ENCODE data around the gene STRIP2. TPM values are rescaled to one million over a fixed set of nuclear protein-coding genes. Genes with fewer than 3 reads are reported as not detected.

Gene STRIP2
- total RNA-seq, 2 experiments from 2014 or later = 2.1 to 4.3 TPM

DNA sequence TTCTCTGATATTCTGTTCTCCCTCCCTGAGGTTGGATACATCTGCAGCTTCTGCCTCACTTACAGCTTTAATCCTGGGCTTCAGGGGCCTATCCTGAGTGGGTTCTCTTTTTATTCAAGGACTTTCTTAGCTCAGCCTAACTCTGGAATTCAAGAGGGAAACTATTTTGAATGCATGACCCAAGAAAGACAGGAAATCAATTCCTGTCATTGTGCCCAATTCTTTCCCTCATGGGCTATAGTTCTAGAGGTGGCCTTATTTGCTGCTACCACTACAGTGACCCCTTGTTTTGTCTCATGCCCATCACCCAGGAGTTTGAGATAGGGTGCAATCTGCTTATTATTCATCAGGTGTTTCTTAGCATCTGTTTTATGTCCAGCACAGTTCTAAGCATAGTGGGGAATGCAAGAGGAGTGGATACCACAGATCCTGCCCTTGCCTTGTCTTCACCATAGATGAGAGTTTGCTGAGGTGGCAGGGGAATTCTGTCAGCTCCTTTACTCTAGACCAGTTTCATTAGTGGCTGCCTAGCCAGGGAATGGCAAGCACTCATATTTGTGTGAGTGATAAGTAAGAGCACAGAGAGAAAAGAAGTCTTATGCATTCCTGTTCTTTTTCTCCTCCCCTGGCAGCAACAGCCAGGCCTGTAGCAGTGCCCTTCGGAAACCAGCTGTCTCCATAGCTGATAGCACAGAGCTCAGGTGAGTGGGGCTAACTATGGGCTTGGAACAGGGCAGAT is 19.4 kb downstream of the STRIP2 start:
- no peaks in the 10 kb centered on the region for H3K9me2 ChIP-seq (ENCODE audit: insufficient read depth, low read length)
- H3K9me3 ChIP-seq (ENCODE audit: low read length) = no peaks in the 10 kb centered on the region
- no peaks in the 10 kb centered on the region for H3K79me2 ChIP-seq (ENCODE audit: insufficient read depth, low read depth, low read length)
- H4K20me1 ChIP-seq (ENCODE audit: insufficient read depth, low read length) = no peaks in the 10 kb centered on the region
- TF ChIP-seq EZH2phosphoT487 (IDR thresholded peaks at IDR 0.05; ENCODE audit: borderline replicate concordance, low read depth, low read length) = no peak
- TF ChIP-seq, protein P1, sequence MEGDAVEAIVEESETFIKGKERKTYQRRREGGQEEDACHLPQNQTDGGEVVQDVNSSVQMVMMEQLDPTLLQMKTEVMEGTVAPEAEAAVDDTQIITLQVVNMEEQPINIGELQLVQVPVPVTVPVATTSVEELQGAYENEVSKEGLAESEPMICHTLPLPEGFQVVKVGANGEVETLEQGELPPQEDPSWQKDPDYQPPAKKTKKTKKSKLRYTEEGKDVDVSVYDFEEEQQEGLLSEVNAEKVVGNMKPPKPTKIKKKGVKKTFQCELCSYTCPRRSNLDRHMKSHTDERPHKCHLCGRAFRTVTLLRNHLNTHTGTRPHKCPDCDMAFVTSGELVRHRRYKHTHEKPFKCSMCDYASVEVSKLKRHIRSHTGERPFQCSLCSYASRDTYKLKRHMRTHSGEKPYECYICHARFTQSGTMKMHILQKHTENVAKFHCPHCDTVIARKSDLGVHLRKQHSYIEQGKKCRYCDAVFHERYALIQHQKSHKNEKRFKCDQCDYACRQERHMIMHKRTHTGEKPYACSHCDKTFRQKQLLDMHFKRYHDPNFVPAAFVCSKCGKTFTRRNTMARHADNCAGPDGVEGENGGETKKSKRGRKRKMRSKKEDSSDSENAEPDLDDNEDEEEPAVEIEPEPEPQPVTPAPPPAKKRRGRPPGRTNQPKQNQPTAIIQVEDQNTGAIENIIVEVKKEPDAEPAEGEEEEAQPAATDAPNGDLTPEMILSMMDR (conservative IDR thresholded peaks at IDR 0.05; ENCODE audit: low read length) = no peak
- no peaks in the 10 kb centered on the region for H3K4me1 ChIP-seq (ENCODE audit: insufficient read depth, low read length, poor library complexity, severe bottlenecking)
- POLR2A ChIA-PET = interaction anchor here (0.6 to 0.7 kb wide), 2 partner anchors 27 to 520 kb away, joined by 3 read pairs; no protein-coding TSS in a partner anchor
- H3K4me2 ChIP-seq (ENCODE audit: low read length) = no peak overlapping the region
- no TSS peak for BruUV-seq (replicated peaks)
- H3K27ac ChIP-seq (ENCODE audit: low read depth, low read length, poor library complexity, severe bottlenecking) = no peak overlapping the region
- no peak overlapping the region for H2AFZ ChIP-seq (ENCODE audit: low read length)
- DNase-seq (ENCODE audit: low spot score) = no peak
- CTCF ChIA-PET (ENCODE audit: unreplicated experiment) = interaction anchor here (0.5 to 0.9 kb wide), 3 partner anchors 20 to 52 kb away, joined by 3 to 5 read pairs (median 4); no protein-coding TSS in a partner anchor
- H3K4me3 ChIP-seq (ENCODE audit: low read depth, low read length, poor library complexity, severe bottlenecking) = no peak overlapping the region
- H3K36me3 ChIP-seq (ENCODE audit: insufficient read depth, low read length) = no peaks in the 10 kb centered on the region
- intact Hi-C loops (cut with micrococcal nuclease; ENCODE audit: unreplicated experiment) = no loop called here

DNA sequence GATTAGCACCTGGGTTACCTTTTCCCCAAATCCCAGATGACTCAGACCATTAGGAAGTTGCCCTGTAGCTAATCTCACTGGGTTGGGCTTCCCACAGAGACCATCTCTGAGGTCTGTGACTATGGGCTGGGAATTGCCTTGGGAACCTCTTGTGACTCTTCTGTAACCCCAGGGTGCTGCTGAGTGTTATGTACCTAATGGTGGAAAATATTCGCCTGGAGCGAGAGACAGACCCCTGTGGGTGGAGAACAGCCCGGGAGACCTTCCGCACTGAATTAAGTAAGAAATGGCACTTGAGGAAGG is 20.0 kb downstream of the STRIP2 start:
- no peak for TF ChIP-seq EZH2phosphoT487 (IDR thresholded peaks at IDR 0.05; ENCODE audit: borderline replicate concordance, low read depth, low read length)
- TF ChIP-seq, protein P1 (conservative IDR thresholded peaks at IDR 0.05; ENCODE audit: low read length) = no peak
- no peak overlapping the region for H3K4me2 ChIP-seq (ENCODE audit: low read length)
- H4K20me1 ChIP-seq (ENCODE audit: insufficient read depth, low read length) = no peaks in the 10 kb centered on the region
- H3K36me3 ChIP-seq (ENCODE audit: insufficient read depth, low read length) = no peaks in the 10 kb centered on the region
- no peaks in the 10 kb centered on the region for H3K9me2 ChIP-seq (ENCODE audit: insufficient read depth, low read length)
- ChIA-PET CTCF (ENCODE audit: unreplicated experiment) (interaction anchor here (0.5 to 0.9 kb wide), 2 partner anchors 21 to 53 kb away, joined by 3 to 5 read pairs; no protein-coding TSS in a partner anchor), POLR2A (interaction anchor here (0.6 kb wide), 1 partner anchor 77 kb away, joined by 4 read pairs; no protein-coding TSS in a partner anchor)
- H3K4me1 ChIP-seq (ENCODE audit: insufficient read depth, low read length, poor library complexity, severe bottlenecking) = no peaks in the 10 kb centered on the region
- no peaks in the 10 kb centered on the region for H3K9me3 ChIP-seq (ENCODE audit: low read length)
- no peak overlapping the region for H2AFZ ChIP-seq (ENCODE audit: low read length)
- H3K27ac ChIP-seq (ENCODE audit: low read depth, low read length, poor library complexity, severe bottlenecking) = no peak overlapping the region
- no TSS peak for BruUV-seq (replicated peaks)
- H3K4me3 ChIP-seq (ENCODE audit: low read depth, low read length, poor library complexity, severe bottlenecking) = no peak overlapping the region
- H3K79me2 ChIP-seq (ENCODE audit: insufficient read depth, low read depth, low read length) = no peaks in the 10 kb centered on the region
- DNase-seq (ENCODE audit: low spot score) = no peak
- intact Hi-C loops (cut with micrococcal nuclease; ENCODE audit: unreplicated experiment) = no loop called here

DNA sequence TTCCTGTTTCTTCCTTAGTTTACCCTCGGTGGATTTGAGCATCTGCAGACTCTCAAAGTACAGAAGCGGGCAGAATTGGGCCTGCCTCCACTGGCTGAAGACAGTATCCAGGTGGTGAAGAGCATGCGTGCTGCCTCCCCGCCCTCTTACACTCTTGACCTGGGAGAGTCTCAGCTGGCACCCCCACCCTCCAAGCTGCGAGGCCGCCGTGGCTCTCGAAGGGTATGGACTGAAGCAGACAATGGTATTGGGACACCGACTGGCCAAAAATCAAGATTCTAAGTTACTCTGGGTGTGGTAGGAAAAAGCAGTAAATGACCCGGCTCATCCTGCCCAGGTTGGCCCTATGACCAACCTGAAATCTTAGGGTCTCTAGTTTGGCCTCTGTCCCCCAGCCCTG is 22.2 kb downstream of the STRIP2 start:
- Histone ChIP-seq H2AFZ (ENCODE audit: low read length) (no peak overlapping the region), H3K36me3 (ENCODE audit: insufficient read depth, low read length) (0 out of 2 replicates have a peak, but pooled peaks cover 3% of the 10 kb centered on the region), H3K79me2 (ENCODE audit: insufficient read depth, low read depth, low read length) (no peaks in the 10 kb centered on the region), H3K4me2 (ENCODE audit: low read length) (no peak overlapping the region), H3K4me1 (ENCODE audit: insufficient read depth, low read length, poor library complexity, severe bottlenecking) (no peaks in the 10 kb centered on the region), H3K4me3 (ENCODE audit: low read depth, low read length, poor library complexity, severe bottlenecking) (no peak overlapping the region), H3K9me3 (ENCODE audit: low read length) (no peaks in the 10 kb centered on the region), H4K20me1 (ENCODE audit: insufficient read depth, low read length) (no peaks in the 10 kb centered on the region), H3K9me2 (ENCODE audit: insufficient read depth, low read length) (no peaks in the 10 kb centered on the region), H3K27ac (ENCODE audit: low read depth, low read length, poor library complexity, severe bottlenecking) (no peak overlapping the region)
- intact Hi-C loops (cut with micrococcal nuclease; ENCODE audit: unreplicated experiment) = no loop called here
- CTCF ChIA-PET (ENCODE audit: unreplicated experiment) = no interaction called here
- TF ChIP-seq EZH2phosphoT487 (IDR thresholded peaks at IDR 0.05; ENCODE audit: borderline replicate concordance, low read depth, low read length) = no peak
- TF ChIP-seq, protein P1 (conservative IDR thresholded peaks at IDR 0.05; ENCODE audit: low read length) = no peak
- no peak for DNase-seq (ENCODE audit: low spot score)
- POLR2A ChIA-PET = no interaction called here
- BruUV-seq (replicated peaks) = no TSS peak

Measured in OCI-LY7 (cell line).